K562 (cell line): ENCODE results near the gene NMRK2. TPM values are rescaled to one million over a fixed set of nuclear protein-coding genes. Genes with fewer than 3 reads are reported as not detected.

Experiments used
- ETS2 ChIP-seq: IDR thresholded peaks from 2 replicates; pipeline ENCODE4 v1.6.1; 2016; ENCODE audit warnings: borderline replicate concordance, missing genetic modification characterization, mild to moderate bottlenecking, moderate library complexity, missing compliant biosample characterization; ENCODE audit not compliant: poor library complexity, severe bottlenecking
- MAFG ChIP-seq: fragments of 450-650 bp; conservative IDR thresholded peaks from 2 replicates; pipeline ENCODE4 v1.6.1; 2016; ENCODE audit warnings: missing genetic modification characterization, missing compliant biosample characterization
- PHF21A ChIP-seq: fragments of 450-650 bp; IDR thresholded peaks from 2 replicates; pipeline ENCODE4 v1.6.1; 2017; ENCODE audit warnings: low read depth, borderline replicate concordance
- PML ChIP-seq: IDR thresholded peaks from 2 replicates; pipeline ENCODE4 v1.6.1; 2012; ENCODE audit warnings: low read length, inconsistent platforms
- POLR2AphosphoS2 ChIP-seq: IDR thresholded peaks from 2 replicates; pipeline ENCODE4 v1.6.1; 2012; ENCODE audit warnings: low read length, improper control_type of control experiment
- SIX5 ChIP-seq, 2 experiments: IDR thresholded peaks; 2 replicates each; pipeline ENCODE4 v1.6.1; 2011; ENCODE audit warnings: low read length in 2 of 2, borderline replicate concordance in 1 of 2, low read depth in 1 of 2, mild to moderate bottlenecking in 1 of 2, moderate library complexity in 1 of 2; ENCODE audit not compliant: insufficient read depth in 1 of 2
- ZKSCAN8 ChIP-seq: fragments of 200-800 bp; sonication (Bioruptor generic); IDR thresholded peaks from 2 replicates; pipeline ENCODE4 v1.6.1; 2016; ENCODE audit warnings: missing genetic modification characterization, missing compliant biosample characterization
- ZNF75A ChIP-seq: fragments of 450-650 bp; formaldehyde crosslinking; IDR thresholded peaks from 2 replicates; pipeline ENCODE4 v1.4.0; 2020; ENCODE audit warnings: mild to moderate bottlenecking
- polyA plus RNA-seq, 8 experiments: library from polyadenylated mRNA; depleted of rRNA in 4 of 8; stranded (reverse) in 5 of 8; unstranded in 3 of 8; fragments of >200 nt; fragmentation: Nextera tagmentation in 2 of 8; fragmentation: Illumina TruSeq in 1 of 8; extraction: Ambion mirVana in 2 of 8; extraction: Trizol in 1 of 8; gene quantifications; 2 replicates each; pipeline versions ENCODE4 v1.2.1 to v1.2.3, GENCODE V29; 2011 to 2014; ENCODE audit warnings: inconsistent platforms in 1 of 8, missing spikeins in 1 of 8
- total RNA-seq, 7 experiments: library from RNA; depleted of rRNA in 6 of 7; stranded (reverse); fragments of >200 nt in 6 of 7; fragmentation: Illumina TruSeq in 2 of 7; extraction: Trizol in 2 of 7; gene quantifications; 2 replicates each; pipeline versions ENCODE4 v1.2.1 to v1.2.3, GENCODE V29; 2011 to 2021; ENCODE audit warnings: low replicate concordance in 1 of 7
- TF ChIP-seq, protein P1 (sequence below), 2 experiments: fragments of 450-650 bp in 1 of 2; sonication (generic) in 1 of 2; formaldehyde crosslinking in 1 of 2; IDR thresholded peaks; 2 replicates each; pipeline versions ENCODE4 v1.7.1 to v1.9.0; 2016 to 2022; ENCODE audit warnings: inconsistent platforms in 1 of 2, mild to moderate bottlenecking in 1 of 2, missing genetic modification reagents in 1 of 2
- TF ChIP-seq, protein P2 (sequence below), 2 experiments: fragments of 200-800 bp in 1 of 2; sonication (Bioruptor generic) in 1 of 2; sonication (generic) in 1 of 2; formaldehyde crosslinking in 1 of 2; IDR thresholded peaks in 1 of 2; conservative IDR thresholded peaks in 1 of 2; 2 replicates each; pipeline versions ENCODE4 v1.5.0 to v1.6.1; 2016 to 2020; ENCODE audit warnings: missing compliant biosample characterization in 1 of 2, missing genetic modification characterization in 1 of 2, missing genetic modification reagents in 1 of 2
- TF ChIP-seq, protein P3 (sequence below), 2 experiments: IDR thresholded peaks; 2 replicates each; pipeline ENCODE4 v1.6.1; 2012; ENCODE audit warnings: improper control_type of control experiment in 2 of 2, low read depth in 2 of 2, low read length in 2 of 2, borderline replicate concordance in 1 of 2

NMRK2 gene
- total and polyA plus RNA-seq, 9 of the 15 experiments (the other 6 are each of a cell fraction or from before 2014, with no cell fraction given), result not detected

DNA sequence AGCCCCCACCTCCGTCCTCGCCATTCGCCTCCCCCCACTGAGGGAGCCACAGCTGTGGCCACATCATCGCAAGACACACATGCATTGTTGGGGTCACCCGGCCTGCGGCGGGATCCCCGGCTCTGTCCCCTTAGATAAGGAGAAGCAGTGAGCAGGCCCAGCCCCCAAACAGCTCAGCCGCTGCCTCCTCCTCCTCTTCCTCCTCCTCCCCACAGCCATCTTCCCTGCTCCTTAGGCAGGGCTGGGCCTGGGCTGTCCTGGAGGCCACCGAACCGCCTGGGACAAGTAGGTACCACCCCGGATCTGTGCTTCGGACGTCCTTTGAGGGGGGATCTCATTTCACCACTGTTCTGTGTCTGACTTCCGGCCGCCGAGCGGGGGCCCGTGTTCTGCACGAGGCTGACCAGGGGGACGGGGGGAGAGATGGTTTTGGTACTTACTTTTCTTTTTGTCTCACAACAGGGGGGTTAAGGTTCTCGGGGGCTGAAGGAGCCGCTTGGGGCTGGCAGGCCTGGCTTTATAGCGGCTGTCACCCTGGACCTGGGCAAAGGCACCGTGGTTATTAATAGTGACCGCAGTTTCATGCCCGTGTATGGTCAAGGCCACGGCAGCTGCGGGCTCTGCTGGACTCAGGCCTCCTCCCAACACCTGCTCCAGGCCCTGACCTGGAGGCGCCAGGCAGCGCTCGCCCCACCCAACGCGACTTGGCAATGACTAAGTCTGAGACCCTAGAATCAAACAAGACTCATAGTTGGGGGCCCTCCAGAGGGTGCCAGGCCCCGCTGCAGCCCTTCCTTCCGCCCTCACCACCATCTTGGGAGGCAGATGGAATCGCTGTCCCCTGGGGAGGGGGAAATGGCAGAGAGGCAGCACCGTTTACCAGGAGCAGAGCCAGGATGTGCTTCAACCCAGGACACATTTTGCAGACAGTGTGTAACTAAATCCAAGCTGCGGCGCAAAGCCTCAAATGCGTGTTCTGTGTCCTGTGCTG is 18.3 kb downstream of the NMRK2 start (continued):
- TF ChIP-seq, protein P1, sequence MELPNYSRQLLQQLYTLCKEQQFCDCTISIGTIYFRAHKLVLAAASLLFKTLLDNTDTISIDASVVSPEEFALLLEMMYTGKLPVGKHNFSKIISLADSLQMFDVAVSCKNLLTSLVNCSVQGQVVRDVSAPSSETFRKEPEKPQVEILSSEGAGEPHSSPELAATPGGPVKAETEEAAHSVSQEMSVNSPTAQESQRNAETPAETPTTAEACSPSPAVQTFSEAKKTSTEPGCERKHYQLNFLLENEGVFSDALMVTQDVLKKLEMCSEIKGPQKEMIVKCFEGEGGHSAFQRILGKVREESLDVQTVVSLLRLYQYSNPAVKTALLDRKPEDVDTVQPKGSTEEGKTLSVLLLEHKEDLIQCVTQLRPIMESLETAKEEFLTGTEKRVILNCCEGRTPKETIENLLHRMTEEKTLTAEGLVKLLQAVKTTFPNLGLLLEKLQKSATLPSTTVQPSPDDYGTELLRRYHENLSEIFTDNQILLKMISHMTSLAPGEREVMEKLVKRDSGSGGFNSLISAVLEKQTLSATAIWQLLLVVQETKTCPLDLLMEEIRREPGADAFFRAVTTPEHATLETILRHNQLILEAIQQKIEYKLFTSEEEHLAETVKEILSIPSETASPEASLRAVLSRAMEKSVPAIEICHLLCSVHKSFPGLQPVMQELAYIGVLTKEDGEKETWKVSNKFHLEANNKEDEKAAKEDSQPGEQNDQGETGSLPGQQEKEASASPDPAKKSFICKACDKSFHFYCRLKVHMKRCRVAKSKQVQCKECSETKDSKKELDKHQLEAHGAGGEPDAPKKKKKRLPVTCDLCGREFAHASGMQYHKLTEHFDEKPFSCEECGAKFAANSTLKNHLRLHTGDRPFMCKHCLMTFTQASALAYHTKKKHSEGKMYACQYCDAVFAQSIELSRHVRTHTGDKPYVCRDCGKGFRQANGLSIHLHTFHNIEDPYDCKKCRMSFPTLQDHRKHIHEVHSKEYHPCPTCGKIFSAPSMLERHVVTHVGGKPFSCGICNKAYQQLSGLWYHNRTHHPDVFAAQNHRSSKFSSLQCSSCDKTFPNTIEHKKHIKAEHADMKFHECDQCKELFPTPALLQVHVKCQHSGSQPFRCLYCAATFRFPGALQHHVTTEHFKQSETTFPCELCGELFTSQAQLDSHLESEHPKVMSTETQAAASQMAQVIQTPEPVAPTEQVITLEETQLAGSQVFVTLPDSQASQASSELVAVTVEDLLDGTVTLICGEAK (IDR thresholded peaks at IDR 0.05), result peak; percentile 61
- TF ChIP-seq, protein P1 (CRISPR knock-in tag; IDR thresholded peaks at IDR 0.05), result no peak
- TF ChIP-seq PML, result 0 out of 2 replicates have a peak, but pooled peaks have one; percentile 36
- TF ChIP-seq POLR2AphosphoS2, result no peak
- TF ChIP-seq MAFG, result no peak
- TF ChIP-seq, protein P2, sequence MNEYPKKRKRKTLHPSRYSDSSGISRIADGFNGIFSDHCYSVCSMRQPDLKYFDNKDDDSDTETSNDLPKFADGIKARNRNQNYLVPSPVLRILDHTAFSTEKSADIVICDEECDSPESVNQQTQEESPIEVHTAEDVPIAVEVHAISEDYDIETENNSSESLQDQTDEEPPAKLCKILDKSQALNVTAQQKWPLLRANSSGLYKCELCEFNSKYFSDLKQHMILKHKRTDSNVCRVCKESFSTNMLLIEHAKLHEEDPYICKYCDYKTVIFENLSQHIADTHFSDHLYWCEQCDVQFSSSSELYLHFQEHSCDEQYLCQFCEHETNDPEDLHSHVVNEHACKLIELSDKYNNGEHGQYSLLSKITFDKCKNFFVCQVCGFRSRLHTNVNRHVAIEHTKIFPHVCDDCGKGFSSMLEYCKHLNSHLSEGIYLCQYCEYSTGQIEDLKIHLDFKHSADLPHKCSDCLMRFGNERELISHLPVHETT (CRISPR knock-in tag; conservative IDR thresholded peaks at IDR 0.05 in 1 of 2, IDR thresholded peaks at IDR 0.05 in 1 of 2), result peak in 1 of 2 experiments; percentile 60; a peak in 1 of 4 replicates
- TF ChIP-seq ETS2, result no peak
- no peak for TF ChIP-seq ZKSCAN8 (CRISPR knock-in tag)
- TF ChIP-seq, protein P3, sequence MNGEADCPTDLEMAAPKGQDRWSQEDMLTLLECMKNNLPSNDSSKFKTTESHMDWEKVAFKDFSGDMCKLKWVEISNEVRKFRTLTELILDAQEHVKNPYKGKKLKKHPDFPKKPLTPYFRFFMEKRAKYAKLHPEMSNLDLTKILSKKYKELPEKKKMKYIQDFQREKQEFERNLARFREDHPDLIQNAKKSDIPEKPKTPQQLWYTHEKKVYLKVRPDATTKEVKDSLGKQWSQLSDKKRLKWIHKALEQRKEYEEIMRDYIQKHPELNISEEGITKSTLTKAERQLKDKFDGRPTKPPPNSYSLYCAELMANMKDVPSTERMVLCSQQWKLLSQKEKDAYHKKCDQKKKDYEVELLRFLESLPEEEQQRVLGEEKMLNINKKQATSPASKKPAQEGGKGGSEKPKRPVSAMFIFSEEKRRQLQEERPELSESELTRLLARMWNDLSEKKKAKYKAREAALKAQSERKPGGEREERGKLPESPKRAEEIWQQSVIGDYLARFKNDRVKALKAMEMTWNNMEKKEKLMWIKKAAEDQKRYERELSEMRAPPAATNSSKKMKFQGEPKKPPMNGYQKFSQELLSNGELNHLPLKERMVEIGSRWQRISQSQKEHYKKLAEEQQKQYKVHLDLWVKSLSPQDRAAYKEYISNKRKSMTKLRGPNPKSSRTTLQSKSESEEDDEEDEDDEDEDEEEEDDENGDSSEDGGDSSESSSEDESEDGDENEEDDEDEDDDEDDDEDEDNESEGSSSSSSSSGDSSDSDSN (IDR thresholded peaks at IDR 0.05; ENCODE audit: borderline replicate concordance in 1 of 2, low read depth in 2 of 2, low read length in 2 of 2), result peak in 1 of 2 experiments; percentile 59; a peak in 1 of 4 replicates
- no peak for TF ChIP-seq ZNF75A (CRISPR knock-in tag)
- TF ChIP-seq PHF21A, result 0 out of 2 replicates have a peak, but pooled peaks have one; percentile 29
- no peak for TF ChIP-seq SIX5 (IDR thresholded peaks at IDR 0.05; ENCODE audit: borderline replicate concordance in 1 of 2, insufficient read depth in 1 of 2, low read depth in 1 of 2, low read length in 2 of 2)
